Stimulated activated CD4-positive, alpha-beta T cell treated with anti-CD3 and anti-CD28 coated beads, Interleukin-1b, Interleukin-23, amount 100 ng/mL, for 4 hours (primary cell): ENCODE measurements around the gene PANX2.
"Not testable (repeated sequence)": the region's sequence is repeated elsewhere in the genome, so short reads cannot be mapped to it uniquely, and the experiment has no call there.

Experiments used
- DNase-seq, 2 donors: peaks; one replicate each; pipeline ENCODE4 v3.0.0-alpha.2; 2020; ENCODE audit warnings: low read depth in 2 of 2

Gene PANX2, protein sequence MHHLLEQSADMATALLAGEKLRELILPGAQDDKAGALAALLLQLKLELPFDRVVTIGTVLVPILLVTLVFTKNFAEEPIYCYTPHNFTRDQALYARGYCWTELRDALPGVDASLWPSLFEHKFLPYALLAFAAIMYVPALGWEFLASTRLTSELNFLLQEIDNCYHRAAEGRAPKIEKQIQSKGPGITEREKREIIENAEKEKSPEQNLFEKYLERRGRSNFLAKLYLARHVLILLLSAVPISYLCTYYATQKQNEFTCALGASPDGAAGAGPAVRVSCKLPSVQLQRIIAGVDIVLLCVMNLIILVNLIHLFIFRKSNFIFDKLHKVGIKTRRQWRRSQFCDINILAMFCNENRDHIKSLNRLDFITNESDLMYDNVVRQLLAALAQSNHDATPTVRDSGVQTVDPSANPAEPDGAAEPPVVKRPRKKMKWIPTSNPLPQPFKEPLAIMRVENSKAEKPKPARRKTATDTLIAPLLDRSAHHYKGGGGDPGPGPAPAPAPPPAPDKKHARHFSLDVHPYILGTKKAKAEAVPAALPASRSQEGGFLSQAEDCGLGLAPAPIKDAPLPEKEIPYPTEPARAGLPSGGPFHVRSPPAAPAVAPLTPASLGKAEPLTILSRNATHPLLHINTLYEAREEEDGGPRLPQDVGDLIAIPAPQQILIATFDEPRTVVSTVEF

GRCh38 chr22:50170453-50171318 lies at the start of gene PANX2:
PANX2 (plus strand) TSS chr22:50170731; CDS start chr22:50170731, 0 bp downstream.
- DNase-seq, result no peak

GRCh38 chr22:50121202-50121740 lies 49.3 kb upstream of the PANX2 start:
- no peak for DNase-seq

GRCh38 chr22:50123119-50123518 lies 47.4 kb upstream of the PANX2 start:
- DNase-seq, result no peak

DNA sequence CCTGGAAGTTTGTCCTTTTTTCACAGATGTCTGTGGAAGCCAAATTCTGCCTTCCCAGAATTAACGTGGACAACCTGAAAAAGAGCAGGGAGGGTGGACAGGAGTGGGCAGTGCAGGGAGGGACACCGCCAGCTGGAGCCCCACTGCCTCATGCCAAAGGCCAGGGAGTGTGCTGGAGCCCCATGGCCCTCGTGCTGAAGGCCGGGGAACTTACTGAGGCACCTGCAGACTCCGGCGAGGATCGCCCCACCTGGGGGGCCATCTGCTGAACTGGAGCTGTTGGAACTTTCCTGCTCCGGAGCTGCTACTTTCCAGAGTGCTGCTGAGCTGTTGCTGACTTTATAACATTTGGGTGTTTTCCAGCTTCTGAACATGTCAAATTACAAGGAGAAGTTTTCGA lies 45.5 kb upstream of the PANX2 start:
- no peak for DNase-seq

GRCh38 chr22:50129121-50129736 lies 41.3 kb upstream of the PANX2 start:
- DNase-seq, result no peak

DNA sequence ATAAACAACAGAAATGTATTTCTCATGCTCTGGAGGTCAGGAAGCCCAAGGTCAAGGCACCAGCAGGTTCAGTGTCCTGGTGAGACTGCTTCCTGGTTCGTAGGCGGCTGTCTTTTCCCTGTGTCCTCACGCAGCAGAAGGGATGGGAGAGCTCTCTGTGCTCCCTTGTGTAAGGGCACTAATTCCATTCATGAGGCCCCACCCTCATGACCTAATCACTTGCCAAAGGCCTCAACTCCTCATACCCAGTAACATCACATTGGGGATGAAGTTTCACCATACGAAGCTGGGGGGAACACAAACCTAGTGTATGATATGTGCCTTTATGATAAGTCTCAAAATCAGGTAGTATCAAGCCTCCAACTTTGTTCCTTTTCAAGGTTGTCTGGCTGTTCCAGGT lies 38.6 kb upstream of the PANX2 start:
- no peak for DNase-seq

DNA sequence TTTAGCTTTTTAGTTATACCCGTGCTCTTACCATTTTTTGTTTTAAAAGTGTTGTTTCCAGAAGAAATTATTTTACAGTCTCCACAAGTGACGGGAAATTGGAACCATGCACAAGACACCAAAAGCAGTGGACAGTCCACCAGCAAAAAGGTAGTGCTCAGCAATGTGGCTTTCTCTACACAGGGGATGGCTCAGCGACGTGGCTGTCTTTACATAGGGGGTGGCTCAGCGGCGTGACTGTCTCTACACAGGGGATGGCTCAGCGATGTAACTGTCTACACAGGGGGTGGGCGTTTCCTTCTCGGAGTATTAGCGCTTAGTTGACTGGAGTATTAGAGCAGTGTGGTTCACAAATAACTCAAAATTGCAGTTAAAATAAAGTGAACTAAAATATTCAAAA lies 36.0 kb upstream of the PANX2 start:
- no peak for DNase-seq

GRCh38 chr22:50136581-50137015 lies 33.9 kb upstream of the PANX2 start:
- no peak for DNase-seq

GRCh38 chr22:50137277-50137676 lies 33.3 kb upstream of the PANX2 start:
- not testable (repeated sequence) for DNase-seq

DNA sequence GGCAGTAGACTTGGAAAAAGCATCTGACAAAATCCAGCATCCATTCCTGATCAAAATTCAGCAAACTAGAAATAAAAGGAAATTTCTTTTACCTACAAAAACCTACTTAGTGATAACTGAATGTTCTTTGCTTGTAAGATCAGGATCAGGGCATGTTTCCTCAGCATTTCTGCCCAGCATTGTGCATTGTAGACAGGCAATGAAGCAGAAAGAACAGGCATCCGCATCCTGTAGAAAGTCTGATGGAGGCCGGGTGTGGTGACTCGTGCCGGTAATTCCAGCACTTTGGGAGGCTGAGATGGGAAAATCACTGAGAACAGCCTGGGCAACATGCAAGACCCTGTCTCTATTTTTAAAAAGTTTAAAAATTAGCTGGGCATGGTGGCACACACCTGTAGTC lies 32.5 kb upstream of the PANX2 start:
- DNase-seq, result no peak

DNA sequence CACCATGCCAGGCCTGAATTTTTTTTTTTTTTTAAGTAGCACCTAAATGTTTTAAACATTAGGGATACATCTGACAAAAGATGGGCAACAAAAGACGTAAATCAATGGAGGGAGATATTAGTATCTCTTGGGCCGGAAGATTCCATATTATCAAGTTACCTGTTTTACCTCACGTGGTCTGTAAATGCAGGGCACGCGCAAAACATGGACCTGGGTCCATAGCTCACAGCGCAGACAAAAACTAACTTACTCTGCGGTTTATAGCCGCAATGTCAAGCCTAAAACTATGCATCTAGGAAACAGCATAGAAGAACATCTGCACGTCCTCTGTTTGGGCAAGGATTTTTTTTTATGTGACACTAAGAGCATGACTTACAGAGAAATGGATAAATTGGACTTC lies 31.5 kb upstream of the PANX2 start:
- no peak for DNase-seq

DNA sequence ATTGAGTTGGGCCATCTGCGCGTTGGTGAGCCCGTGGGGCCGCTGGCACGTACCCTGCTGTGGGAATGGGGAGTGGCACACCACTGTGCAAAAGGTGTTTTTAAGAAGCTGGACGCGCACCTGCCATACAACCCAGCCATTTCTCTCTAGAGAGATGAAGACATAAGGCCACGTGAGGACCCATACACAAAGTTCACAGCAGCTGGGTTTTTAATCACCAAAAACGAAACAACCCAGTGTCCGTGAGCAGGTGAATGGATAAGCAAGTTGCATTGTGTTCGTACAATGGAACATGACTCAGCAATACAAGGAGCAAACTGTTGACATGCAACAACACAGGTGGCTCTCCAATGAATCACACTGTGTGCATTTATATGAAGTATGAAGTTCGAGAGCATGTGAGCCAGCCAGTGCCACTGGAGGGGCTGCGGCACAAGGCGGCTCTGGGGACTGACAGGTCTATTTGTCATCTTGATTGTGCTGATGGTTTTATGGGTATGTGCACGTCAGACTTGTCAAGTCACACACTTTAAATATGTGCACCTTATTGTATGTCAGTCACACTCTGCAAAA lies 30.6 kb upstream of the PANX2 start:
- DNase-seq, result no peak

DNA sequence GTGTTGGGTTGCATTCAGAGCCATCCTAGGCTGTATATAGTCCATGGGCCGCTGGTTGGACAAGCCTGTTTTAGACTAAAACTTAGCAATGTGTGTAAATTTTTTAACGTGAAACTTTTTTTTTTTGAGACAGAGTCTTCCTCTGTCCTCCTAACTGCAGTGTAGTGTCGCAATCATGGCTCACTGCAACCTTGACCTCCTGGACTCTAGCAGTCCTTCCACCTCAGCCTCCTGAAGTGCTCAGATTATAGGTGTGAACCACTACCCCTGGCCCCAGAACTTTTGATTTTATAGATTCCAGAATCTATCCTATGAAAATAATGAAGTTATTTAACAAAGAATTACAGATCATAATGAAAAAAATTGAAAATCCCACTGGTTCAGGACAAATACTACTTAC lies 29.9 kb upstream of the PANX2 start:
- no peak for DNase-seq

- no peak for DNase-seq
These were observed 29.1 kb upstream of the PANX2 start for GRCh38 chr22:50141462-50141861.

- DNase-seq, result no peak
These were observed 28.6 kb upstream of the PANX2 start for GRCh38 chr22:50141891-50142363.

DNA sequence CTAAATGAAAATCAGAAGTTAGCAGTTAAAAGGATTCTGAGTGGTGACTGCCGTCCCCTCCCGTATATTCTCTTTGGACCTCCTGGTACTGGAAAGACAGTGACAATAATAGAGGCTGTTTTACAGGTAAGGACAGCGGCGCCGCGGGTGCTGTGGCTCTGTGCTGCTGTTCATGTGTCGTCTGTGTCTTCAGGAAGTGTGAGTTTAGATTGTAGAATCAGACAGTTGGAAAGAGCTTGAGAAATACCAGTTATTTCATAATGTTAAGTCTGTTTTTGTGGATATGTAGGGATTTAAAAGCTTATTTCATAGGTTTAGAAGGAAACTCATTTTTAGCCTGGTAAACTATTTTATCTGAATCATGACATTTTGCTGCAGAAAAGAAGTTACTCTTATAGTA lies 27.4 kb upstream of the PANX2 start:
- DNase-seq, result no peak

DNA sequence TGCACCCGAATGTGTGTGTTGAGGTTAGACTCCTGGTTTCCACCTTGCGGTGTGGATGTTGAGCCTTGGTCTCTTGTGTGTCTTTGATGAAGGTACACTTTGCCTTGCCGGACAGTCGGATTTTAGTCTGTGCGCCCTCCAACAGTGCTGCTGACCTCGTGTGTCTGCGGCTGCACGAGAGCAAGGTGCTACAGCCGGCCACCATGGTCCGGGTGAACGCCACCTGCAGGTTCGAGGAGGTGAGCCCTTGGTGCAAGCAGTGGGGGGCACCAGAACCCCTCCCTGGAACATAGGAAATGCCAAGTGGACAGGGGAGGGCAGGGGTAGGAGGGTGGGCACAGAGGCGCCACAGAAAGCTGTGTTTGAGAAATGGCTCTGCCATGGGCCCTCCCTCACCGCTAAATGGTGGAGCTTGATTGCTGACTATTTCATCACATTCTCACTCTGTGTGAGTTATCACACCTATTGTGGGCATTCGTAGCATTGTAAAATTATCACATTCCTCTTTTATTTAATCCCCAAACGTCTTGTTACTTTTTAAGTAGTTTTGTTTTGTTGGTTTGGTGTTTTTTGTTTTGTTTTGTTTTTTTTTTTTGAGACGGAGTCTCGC lies 26.4 kb upstream of the PANX2 start:
- DNase-seq, result no peak

- DNase-seq, result no peak
These were observed 24.7 kb upstream of the PANX2 start for GRCh38 chr22:50145721-50146438.

DNA sequence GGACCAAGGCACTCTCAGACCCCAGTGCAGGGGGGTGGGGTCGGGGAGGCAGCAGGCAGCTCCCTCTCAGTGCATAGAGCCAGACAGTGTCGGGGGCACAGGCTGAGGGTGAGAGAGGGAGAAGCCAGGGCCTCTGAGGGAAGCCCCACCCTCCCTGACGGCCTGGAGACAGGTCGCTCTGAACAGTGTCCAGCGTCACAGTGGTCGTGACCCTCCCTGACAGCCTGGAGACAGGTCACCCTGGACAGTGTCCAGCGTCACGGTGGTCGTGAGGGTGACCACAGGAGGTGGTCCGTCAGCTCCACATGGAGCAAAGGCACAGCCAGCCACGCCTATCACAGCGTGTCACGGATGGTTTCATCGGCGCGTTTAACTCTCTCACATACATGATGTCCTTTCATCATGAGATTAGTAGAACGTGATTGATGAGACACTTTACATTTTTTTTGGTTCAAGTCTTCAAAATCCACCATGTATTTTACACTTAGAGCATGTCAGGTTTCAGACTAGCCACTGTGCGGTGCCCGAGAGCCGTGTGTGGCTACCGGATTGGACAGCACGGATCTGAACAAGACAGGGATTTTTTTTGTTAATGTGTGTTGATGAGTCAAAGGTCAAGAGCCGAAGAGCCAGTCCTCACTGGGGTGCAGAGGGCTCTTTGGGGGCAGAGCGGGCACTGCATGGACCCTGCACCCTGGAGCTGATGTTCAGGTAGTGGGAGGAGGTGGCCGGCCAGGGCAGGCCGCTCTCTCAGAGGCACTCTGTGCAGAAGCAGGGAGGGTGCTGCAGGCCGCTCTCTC lies 23.9 kb upstream of the PANX2 start:
- DNase-seq, result no peak
